NCI-H2081 treated with DMSO at 0.1 percent for 48 hours (cell line): Measurements from ENCODE around the gene TMEM255B.
"Not testable (repeated sequence)": the region's sequence is repeated elsewhere in the genome, so short reads cannot be mapped to it uniquely, and the experiment has no call there.

Experiments used
- DNase-seq: peaks from one replicate; lab custom pipeline; 2025; lab: John Stamatoyannopoulos, UW

Gene TMEM255B

DNA sequence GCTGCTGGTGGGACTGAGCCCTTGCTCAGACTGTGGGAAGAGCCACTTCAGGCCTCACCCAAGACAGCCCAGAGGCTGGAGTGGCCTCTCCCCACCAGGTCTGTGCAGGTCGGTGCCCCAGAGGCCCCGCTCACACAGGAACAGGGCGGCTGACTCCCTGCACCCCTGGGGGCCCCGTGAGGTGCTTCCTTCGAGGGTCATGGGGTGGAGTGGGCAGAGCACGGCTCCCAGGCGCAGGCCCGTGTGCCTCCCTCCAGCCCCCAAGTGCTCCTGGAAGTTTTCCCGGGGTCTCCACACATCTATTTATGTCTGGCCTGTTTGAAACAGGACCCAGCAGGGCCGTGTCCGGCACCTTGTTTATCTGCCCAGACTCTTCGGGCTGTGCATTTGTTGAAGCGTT is 9.5 kb upstream of the TMEM255B start:
- no peak for DNase-seq

DNA sequence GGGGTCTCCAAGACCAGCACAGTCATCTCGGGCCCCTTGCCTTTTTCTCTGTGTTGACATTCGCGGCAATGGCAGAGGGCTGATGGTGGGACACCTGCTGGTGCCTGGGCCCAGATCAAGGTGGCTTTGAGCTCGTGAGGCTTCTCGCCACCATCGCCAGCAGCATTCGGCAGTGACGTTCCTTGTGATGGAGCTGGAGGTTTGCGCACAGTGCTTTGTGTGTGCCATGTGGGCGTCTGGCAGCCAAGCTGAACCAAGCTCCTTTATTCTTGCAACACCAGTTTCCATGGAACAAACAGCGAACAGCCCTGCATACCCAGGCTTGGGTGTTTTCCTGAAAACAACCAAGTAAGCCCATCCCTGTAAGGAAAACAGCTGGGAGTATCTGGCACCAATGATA is 9.1 kb upstream of the TMEM255B start:
- no peak for DNase-seq

DNA sequence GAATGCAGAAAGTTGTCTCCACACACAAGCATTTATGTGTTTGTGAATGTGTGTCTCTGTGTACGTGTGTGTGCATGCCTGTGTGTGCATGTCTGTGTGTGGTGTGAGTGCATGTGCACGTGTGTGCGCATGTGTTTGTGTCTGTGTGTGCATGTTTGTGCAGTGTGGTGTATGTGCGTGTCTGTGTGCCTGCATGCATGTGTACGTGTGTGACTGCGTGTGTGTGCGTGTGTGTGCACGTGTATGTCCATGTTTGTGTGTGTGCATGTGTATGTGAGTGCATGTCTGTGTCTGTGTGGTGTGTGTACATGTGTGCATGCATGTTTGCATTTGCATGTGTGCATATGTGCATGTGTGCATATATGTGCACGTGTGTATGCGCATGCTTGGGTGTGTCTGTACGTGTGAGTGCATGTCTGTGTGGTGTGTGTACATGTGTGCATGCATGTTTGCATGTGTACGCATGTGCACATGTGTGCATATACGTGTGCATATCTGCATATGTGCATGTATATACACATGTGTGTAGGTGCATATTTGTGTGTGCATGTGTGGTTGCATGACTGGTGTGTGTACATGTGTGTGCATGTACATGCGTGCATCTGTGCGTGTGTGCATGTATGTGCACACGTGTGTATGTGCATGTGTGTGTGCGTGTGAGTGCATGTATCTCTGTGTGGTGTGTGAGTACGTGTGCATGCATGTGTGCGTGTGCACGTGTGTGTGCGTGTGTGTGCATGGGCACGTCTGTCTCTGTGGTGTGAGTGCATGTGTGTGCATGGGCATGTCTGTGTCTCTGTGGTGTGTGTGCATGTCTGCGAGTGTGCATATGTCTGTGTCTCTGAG is 8.2 kb upstream of the TMEM255B start:
- DNase-seq, result no peak

DNA sequence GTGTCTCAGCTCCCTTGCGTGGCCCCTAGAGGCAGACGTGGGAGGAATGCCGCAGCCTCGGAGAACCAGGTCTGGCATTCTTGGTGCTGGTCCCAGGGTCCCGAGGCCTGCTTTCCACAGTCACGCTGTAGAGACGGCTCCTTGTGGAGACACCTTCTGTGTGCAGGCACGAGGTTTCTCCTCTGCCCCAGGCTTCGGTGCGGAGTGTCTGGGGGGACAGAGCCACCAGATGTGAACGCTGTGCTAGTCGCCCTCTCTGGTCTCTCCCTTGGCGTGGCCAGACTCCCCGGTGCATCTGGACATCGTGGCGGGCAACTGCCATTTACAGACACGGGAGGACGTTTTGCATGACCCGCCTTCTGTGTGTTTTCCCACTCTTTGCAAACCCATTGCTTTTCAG is 7.5 kb upstream of the TMEM255B start:
- DNase-seq, result no peak

DNA sequence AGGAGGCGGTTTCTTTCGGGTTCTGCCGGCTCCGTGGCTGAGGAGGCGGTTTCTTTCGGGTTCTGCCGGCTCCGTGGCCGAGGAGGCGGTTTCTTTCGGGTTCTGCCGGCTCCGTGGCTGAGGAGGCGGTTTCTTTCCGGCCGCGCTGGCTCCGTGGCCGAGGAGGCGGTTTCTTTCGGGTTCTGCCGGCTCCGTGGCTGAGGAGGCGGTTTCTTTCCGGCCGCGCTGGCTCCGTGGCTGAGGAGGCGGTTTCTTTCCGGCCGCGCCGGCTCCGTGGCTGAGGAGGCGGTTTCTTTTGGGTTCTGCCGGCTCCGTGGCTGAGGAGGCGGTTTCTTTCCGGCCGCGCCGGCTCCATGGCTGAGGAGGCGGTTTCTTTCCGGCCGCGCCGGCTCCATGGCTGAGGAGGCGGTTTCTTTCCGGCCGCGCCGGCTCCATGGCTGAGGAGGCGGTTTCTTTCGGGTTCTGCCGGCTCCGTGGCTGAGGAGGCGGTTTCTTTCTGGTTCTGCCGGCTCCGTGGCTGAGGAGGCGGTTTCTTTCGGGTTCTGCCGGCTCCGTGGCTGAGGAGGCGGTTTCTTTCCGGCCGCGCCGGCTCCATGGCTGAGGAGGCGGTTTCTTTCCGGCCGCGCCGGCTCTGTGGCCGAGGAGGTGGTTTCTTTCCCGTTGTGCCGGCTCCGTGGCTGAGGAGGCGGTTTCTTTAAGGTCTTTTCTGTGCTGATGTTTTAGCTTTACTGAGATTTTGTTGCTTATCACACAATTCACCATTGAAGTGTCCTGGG is 6.6 kb upstream of the TMEM255B start:
- not testable (repeated sequence) for DNase-seq

DNA sequence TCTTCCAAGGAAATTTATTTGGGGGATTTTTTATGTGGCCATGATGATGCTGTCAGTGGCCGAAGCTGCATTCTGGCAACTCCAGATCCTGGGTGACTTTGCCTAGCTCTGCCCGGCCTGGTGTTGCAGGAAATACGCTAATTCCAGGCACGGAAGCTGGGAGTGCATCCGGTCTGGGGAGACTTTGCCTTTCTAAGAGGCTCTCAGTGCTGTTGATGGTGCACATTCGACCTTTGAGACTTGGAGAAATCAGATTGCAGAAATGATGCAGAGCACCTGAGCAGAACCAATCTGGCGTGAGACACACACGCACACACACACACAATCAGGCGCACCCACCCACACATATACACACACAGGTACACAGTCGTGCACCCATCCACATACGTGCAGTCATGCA is 5.9 kb upstream of the TMEM255B start:
- no peak for DNase-seq

DNA sequence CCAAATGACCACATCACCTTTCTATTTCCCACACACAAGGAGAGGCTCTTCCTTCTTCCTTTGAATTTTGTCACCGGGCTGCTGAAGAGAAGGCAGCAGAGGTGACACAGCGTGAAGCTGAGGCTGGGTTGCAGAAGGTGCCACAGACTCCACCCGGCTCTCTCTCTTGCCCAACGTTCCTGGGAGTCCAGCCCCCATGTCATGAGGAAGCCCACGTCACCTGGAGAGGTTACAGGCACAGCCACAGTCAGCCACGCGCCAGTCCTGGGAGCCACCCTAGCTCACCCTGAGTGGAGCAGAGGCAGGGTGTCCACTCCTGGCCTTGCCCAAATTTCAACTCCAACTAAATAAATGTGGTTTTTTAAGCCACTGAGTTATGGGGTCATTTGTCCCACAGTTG is 4.8 kb upstream of the TMEM255B start:
- DNase-seq, result no peak

DNA sequence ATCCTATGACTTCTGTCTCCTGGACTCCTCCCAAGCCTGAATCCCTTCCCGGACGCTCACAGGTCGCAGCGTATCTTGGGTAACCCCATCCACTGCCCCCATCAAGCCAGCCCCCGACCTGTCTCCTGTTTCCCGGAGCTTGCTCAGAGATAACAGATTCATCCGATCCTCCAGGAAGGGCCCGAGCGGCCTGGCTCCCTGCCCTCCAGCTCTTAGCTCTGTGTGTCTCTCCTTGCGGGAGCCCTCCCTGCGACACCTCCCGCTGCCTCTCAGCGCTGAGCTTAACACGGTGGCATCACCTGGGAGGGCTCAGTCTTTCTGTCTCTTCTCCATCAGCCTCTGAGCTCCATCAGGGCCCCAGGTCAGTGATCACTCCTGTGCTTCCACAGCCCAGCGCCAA is 4.3 kb upstream of the TMEM255B start:
- DNase-seq, result no peak

DNA sequence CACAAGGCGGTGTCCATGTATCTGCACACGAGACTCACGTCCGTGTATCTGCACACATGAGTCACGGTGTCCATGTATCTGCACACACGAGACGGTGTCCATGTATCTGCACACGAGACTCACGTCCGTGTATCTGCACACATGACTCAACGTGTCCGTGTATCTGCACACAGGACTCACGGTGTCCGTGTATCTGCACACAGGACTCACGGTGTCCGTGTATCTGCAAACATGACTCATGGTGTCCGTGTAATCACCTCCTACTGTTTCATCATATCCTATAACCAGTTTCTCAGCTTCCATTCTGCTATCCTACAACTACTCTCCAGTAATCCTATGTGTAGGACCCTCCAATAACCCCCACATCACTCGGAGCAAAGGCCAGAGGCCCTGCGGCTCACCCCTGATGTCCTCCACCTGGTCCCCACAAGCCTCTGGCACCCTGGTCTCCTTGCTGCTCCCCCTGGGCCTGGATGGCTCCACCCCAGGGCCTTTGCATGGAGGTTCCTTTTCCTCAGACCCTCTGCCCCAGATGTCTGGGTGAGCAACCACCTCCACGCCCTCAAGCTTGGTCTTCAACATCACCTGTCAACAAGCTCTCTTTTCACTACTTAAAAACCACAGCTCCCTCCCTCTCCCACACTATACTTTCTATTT is 2.5 kb upstream of the TMEM255B start:
- DNase-seq, result no peak

DNA sequence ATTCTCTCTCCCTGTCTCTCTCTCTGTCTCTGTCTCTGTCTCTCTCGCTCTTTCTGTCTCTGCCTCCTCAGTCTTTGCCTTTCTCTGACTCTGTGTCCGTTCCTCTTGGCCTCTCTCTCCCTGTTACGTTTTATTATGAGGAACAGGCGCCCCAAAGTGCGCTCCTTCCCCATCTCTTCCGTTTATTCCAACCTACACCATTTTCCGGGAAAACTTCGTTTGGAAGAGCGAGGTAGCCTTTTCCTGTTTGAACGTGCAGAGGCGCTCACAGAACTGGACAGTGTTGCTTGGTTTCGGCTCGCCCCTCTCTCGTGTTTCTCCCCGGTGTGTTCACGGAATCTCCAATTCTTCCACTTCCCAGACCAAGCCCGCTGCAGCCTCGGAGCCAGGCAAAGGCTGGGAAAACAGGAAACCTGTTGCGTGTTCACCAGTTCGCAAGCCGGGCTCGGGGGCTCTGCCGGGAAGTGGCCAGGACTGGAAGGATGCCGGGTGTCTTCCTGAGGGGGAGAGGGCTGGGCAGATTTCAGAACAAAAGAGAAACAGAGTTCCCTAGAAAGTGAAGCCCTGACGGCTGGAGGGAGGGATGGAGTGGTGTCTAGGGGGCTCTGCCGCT is 605 bp downstream of the TMEM255B start:
- no peak for DNase-seq

DNA sequence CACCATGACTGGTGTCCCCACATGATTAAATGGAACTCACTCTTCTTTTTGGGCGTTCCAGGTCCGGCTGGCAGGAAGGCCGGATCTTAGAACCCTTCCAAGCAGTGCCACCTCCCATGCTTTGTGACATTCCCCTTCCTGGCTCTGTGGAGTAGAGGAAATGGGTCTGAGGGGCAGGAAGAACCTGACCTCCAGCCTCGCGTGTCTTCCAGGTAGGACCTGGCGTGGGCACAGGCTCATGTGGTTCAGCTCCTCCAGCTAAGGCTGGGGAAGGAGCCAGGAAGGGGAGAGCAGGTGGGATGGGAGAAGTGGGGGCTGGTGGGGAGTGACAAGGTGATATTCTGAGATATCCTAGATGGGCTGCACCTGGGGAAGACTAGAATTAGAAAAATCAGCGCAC is 2.1 kb downstream of the TMEM255B start:
- no peak for DNase-seq

DNA sequence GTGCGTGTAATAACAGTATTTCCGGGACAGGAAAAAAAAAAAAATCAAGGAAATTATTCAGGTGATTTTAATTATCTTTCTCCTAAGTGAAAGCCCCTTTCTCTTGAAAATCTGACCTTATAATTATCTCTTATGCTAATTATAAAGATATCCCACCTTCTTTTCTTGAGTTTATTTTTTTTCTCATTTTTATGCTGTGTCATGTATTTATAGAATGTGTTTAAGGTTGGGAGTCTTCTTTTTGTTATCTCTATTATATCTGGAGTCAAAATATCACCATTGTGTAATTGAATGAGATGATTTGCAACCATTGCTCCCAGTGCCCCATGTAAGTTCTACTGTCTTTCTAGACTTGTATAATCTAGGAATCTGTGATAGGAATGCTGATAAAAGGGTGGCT is 3.0 kb downstream of the TMEM255B start:
- no peak for DNase-seq

DNA sequence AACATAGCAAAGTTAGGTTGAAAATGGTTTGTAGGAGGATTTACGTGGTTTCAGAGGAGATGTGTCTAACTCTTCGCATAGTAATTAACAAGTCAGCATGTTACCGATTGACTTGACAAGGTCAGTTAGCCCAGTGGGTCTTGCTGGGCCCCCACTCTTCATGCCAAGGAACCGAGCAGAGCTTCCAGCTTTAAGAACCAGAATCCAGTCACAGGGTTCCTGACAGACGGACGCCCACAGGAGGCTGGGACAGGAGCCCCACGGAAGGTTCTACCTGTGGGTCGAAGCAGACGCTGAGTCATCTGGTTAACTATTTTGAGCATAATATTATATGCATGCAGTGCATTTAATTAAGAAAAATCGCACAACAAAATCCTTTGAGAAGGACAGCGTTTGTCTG is 3.5 kb downstream of the TMEM255B start:
- no peak for DNase-seq

DNA sequence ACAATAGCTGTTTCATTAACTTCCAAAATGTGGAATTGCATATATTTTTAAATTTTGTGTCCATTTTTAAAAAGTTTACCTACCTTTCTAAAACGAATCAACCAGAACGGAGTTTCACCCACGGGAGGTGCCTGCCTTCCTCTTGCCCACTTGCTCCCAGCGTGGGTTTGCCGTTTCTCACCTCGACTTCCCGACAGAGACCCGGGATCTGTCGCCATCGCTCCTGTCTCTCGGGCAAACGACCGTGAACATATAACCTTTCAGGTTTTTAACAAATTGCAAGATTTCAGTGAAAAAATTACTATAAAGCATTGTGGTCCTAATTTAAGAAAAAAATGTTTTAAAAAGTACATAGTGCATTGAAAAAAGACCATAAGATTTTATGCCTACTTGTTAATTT is 4.2 kb downstream of the TMEM255B start:
- no peak for DNase-seq

DNA sequence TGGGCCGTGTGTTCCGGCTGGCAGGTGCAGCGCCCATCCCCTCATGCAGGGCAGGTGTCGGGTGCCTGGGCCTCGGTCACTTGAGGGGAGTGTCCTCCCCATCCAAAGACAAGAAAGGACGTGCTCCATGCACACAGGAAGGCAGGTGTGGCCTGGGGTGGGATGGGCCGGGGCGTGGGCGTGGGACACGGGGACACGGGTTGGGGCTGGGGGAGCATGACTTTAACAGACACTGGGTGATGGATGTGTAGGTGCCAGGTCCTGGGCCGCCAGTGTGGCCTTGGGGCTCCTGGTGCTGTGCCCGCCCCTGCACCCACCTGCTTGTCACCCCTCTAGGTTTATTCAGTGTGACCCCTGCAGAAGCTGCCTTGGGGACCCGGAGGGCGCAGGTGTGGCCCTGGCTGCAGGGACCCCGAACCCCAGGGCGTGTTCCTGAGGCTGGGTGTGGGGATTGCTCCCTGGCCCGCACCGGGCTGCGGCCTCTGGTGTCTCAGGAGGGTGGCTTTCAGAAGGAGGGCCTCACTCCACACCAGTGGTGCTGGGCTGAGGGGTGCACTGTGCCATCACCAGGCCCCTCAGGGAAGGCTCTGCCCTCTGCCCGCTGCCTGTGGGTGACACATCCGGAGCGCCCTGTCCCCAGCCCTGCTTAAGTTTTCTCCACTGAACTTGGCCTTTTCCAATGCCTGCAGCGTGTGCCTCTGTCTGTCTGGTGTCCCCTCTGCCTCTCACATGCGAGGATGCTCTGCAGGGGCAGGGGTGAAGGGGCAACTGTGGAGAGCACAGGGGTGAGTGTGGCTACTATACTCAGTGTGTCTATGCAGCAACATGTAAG is 5.2 kb downstream of the TMEM255B start:
- DNase-seq, result no peak

DNA sequence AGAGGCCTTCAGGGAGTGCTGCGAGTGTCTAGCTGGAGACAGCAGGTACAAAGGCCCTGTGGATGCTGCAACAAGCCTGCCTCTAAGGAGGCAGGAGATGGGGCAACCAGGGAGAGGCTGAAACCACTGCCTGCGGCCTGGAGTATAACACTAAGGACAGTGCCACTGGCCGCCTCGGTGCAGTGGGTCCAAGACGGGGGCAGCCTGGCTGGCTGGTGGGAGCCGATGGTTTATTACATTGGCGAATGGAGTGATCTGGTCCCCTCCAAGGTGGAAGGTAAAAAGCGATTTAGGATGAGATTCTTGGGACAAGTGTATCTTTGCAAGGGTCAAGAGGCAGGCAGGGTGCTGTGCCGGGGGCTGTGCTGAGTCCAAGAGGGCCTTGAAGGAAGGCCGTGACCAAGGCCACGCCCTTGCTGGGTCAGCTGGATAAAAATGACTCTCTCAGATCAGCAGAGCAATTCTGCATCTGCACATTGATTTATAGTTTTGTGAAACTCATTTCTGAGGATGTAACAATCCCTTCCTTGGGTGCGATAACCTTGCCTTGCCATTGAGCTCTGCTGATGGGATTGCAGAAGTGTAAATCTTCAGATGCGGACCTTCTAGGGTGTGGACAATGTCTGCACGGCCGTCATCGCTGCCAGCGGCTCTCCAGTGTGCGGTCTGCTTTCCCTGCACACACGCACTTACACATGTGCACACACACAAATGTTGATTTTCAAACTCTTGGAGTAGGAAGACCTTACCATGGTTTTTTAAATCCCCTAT is 6.0 kb downstream of the TMEM255B start:
- no peak for DNase-seq

DNA sequence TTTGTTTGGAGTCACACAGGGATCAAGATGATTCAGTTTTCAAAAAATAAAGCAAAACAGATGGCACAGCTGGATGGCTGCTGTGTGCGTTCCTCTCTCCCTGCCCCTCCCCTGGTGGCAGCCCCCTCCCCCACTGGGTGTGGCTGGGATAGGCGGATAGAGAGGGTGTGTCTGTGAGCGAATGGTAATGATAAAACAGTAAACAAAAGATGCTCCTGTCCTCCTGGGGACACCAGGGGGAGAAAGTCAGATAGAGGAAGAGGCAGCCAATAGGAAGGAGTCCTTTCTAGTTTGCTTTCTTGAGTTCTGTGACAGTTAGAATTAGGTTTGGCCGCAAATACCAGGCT is 6.5 kb downstream of the TMEM255B start:
- DNase-seq, result no peak

DNA sequence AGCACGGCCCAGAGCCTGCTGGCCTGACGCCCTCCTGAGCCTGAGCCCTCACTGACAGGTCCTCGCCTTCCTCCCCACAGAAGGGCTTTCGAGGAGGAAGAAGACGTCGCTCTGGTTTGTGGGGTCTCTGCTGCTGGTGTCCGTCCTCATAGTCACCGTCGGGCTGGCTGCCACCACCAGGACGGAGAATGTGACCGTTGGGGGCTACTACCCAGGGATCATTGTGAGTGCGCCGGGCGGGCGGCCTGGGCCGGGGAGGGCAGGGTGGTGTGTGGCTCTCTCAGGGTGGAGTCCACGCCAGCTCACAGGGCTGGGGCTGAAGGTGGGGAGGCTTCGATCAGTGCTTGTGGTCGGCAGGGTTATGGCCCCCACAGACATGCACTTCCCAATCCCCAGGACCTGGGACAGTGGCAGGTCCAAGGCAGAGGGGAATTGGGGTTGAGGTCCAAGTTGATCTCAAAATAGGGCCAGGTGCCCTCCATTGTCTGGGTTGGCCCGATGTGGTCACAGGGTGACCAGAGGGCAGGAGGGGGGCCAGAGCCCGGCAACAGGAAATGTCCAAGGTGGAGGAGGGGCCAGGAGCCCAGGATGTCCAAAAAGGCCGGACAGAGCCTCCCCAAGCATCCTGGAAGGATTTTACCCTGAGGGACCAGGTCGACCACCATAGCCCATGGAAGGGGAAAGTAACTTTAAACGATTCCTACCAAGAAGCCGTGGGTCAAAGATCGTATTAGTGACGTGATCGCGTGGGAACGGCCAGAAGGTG is 7.2 kb downstream of the TMEM255B start:
- no peak for DNase-seq

DNA sequence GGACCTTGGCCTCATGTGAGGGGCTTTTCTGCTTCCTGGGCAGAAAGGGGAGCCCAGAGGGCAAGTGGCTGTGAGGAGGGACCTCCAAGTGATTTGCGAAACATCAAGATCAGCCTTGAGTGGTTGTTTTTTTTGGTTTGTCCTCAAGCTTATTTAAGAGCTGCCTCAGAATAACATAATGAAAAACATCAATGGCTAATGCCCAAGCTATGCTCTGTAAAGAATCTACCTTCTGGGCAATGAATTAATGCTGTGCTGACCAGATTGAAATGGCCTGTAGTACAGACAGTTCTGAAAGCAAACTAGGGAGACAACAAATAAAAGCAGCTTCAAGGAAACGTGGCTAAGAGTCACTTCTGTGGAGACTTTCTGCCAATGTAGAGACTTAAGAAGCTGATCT is 8.3 kb downstream of the TMEM255B start:
- DNase-seq, result no peak
